Upper lobe of left lung (tissue), 6 donors: ENCODE measurements around the gene MYADM. TPM values are rescaled to one million over a fixed set of nuclear protein-coding genes. Genes with fewer than 3 reads are reported as not detected.

Experiments used
- ATAC-seq, 2 donors: fragments of 200-7000 bp; cut with Tn5 transposase; one replicate each; pipeline ENCODE4 v1.9.1; 2022; ENCODE audit warnings: mild to moderate bottlenecking in 2 of 2, moderate library complexity in 2 of 2; ENCODE audit not compliant: low FRiP score in 2 of 2
- DNase-seq, 2 donors: peaks; one replicate each; pipeline ENCODE4 v3.0.0-alpha.2; 2019 to 2020
- H3K27ac ChIP-seq, 4 donors: fragments of 200-600 bp; sonication (generic); one replicate each; pipeline ENCODE4 v1.5.1; 2016 to 2019
- H3K27me3 ChIP-seq, 4 donors: fragments of 200-600 bp; sonication (generic); one replicate each; pipeline ENCODE4 v1.5.1; 2017 to 2019
- H3K36me3 ChIP-seq, 4 donors: fragments of 200-600 bp; sonication (generic); one replicate each; pipeline ENCODE4 v1.5.1; 2016 to 2019
- H3K4me1 ChIP-seq, 4 donors: fragments of 200-600 bp; sonication (generic); one replicate each; pipeline ENCODE4 v1.5.1; 2018 to 2019
- H3K4me3 ChIP-seq, 4 donors: fragments of 200-600 bp; sonication (generic); one replicate each; pipeline ENCODE4 v1.5.1; 2017 to 2019; ENCODE audit warnings: mild to moderate bottlenecking in 2 of 4, moderate library complexity in 1 of 4
- H3K9me3 ChIP-seq, 4 donors: fragments of 200-600 bp; sonication (generic); one replicate each; pipeline ENCODE4 v1.5.1; 2018 to 2019
- CTCF ChIP-seq, 6 experiments: fragments of 450-650 bp in 4 of 6; fragments of 200-600 bp in 2 of 6; sonication (generic) in 2 of 6; IDR thresholded peaks; one replicate each; pipeline ENCODE4 v1.5.1; 2016 to 2019; ENCODE audit warnings: antibody characterized with exemption in 6 of 6
- EP300 ChIP-seq, 4 donors: sonication (generic); formaldehyde crosslinking; IDR thresholded peaks; one replicate each; pipeline ENCODE4 v1.5.1; 2017; ENCODE audit warnings: antibody characterized with exemption in 4 of 4, control low read depth in 2 of 4
- POLR2A ChIP-seq, 4 donors: fragments of 450-650 bp; IDR thresholded peaks; one replicate each; pipeline ENCODE4 v1.5.1; 2016 to 2017; ENCODE audit warnings: antibody characterized with exemption in 4 of 4, mild to moderate bottlenecking in 2 of 4
- POLR2AphosphoS5 ChIP-seq, 2 donors: sonication (generic); formaldehyde crosslinking; IDR thresholded peaks; one replicate each; pipeline ENCODE4 v1.5.1; 2017; ENCODE audit warnings: antibody characterized with exemption in 2 of 2
- WGBS, 2 donors: methylation state at CpG; one replicate each; pipeline ENCODE4 v1.1.5; 2017 to 2018; 5-methylcytosine and 5-hydroxymethylcytosine counted together
- total RNA-seq, 6 donors: library from RNA; depleted of rRNA in 4 of 6; stranded (reverse); fragments of >200 nt in 4 of 6; gene quantifications; one replicate each; pipeline versions ENCODE4 v1.1.0 to v1.2.1, GENCODE V29; 2016 to 2021
- donor health status: DM: no; HTN: no; CAD: no; lungs with moderate emphysema.
- donor health status: DM: no; HTN: yes; CAD: no; lungs with severe emphysema.

MYADM gene
- total RNA-seq, 6 donors from 2014 or later, result 31.4 to 312 (median 145) TPM

GRCh38 chr19:53865918-53866864, 1.5 kb upstream of the MYADM start:
- Histone ChIP-seq H3K36me3 (peaks cover 0 to 6% (median 2%) of the 10 kb centered on the region in 4 donors), H3K9me3 (no peaks in the 10 kb centered on the region), H3K4me1 (peaks cover 24 to 53% (median 39%) of the 10 kb centered on the region in 4 donors), H3K27ac (peak overlapping the region; percentile 91 to 98 (median 96)), H3K4me3 (peak overlapping the region; percentile 25 to 83 (median 66)), H3K27me3 (no peaks in the 10 kb centered on the region)
- ATAC-seq, result peak; percentile 41 to 72
- DNase-seq, result peak; percentile 72 to 96
- TF ChIP-seq POLR2AphosphoS5 (IDR thresholded peaks at IDR 0.05) (peak; percentile 41 to 73), POLR2A (IDR thresholded peaks at IDR 0.05) (peak in 2 of 4 donors; percentile 51 to 61), CTCF (IDR thresholded peaks at IDR 0.05) (peak in 1 of 6 experiments; percentile 31), EP300 (IDR thresholded peaks at IDR 0.05) (no peak)
- WGBS, 2 donors, result 5 to 7% methylated on average over 32 to 46 of the region's 50 CpGs

- Histone ChIP-seq H3K27ac (peak overlapping the region; percentile 91 to 98 (median 96)), H3K9me3 (no peaks in the 10 kb centered on the region), H3K4me1 (peaks cover 27 to 57% (median 42%) of the 10 kb centered on the region in 4 donors), H3K36me3 (peaks cover 0 to 10% (median 2%) of the 10 kb centered on the region in 4 donors), H3K27me3 (no peaks in the 10 kb centered on the region), H3K4me3 (peak overlapping the region; percentile 10 to 83 (median 66))
- ATAC-seq (no peak), DNase-seq (peak in 1 of 2 donors; percentile 75)
- TF ChIP-seq EP300 (IDR thresholded peaks at IDR 0.05), result no peak
- TF ChIP-seq POLR2A (IDR thresholded peaks at IDR 0.05), result no peak
- no peak for TF ChIP-seq POLR2AphosphoS5 (IDR thresholded peaks at IDR 0.05)
- TF ChIP-seq CTCF (IDR thresholded peaks at IDR 0.05), result no peak
- WGBS, 2 donors, result 46 to 59% methylated on average over 10 to 14 of the region's 14 CpGs
These were observed 838 bp upstream of the MYADM start for GRCh38 chr19:53866865-53867224.

DNA sequence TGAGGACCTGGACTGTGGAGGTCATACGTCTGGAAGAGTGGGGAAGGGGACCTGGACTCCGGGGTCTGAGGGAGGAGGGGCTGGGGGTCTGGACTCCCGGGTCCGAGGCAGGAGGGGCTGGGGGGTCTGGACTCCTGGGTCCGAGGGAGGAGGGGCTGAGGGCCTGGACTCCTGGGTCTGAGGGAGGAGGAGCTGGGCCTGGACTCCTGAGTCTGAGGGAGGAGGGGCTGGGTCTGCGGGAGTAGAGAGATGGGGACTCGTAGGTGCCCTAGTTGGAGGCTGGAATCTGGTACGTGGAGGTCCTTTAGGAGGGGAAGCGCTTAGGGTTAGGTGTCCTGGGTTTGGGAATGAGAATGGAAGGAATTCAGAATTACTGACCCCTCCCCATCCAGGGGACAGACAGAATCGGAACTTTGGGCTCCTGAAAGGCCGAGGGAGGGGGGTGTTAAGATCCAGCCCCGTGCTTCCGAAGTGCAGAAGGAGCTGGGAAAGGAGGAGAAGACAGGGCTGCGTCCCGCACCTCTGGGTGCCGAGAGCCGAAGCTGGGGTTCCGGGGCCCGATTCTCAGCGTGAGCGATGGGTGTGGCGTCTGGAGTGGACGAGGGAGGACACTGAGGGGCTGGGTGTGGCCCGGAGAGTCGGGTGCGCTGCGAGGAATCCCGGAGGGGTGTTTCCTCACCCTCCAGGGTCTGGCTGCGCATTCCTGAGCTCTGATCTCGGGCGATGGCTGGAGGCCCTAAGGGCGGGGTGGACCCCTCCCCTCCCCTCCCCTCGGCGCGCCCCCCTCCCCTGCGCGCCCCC, 608 bp downstream of the MYADM start:
- ATAC-seq (peak; percentile 32 to 47), DNase-seq (peak; percentile 66 to 89)
- Histone ChIP-seq H3K9me3 (no peaks in the 10 kb centered on the region), H3K27ac (peak overlapping the region; percentile 91 to 98 (median 96)), H3K4me3 (peak overlapping the region; percentile 60 to 95 (median 78)), H3K27me3 (no peaks in the 10 kb centered on the region), H3K4me1 (peaks cover 31 to 71% (median 47%) of the 10 kb centered on the region in 4 donors), H3K36me3 (peaks cover 0 to 24% (median 7%) of the 10 kb centered on the region in 4 donors)
- 0% methylated on average over 19 to 32 of the region's 37 CpGs for WGBS, 2 donors
- TF ChIP-seq EP300 (IDR thresholded peaks at IDR 0.05) (no peak), POLR2AphosphoS5 (IDR thresholded peaks at IDR 0.05) (peak in 1 of 2 donors; percentile 10)

- DNase-seq (peak; percentile 90 to 98), ATAC-seq (peak; percentile 54 to 77)
- Histone ChIP-seq H3K4me3 (peak overlapping the region; percentile 60 to 95 (median 78)), H3K4me1 (peaks cover 32 to 80% (median 47%) of the 10 kb centered on the region in 4 donors), H3K27me3 (no peaks in the 10 kb centered on the region), H3K9me3 (no peaks in the 10 kb centered on the region), H3K36me3 (peaks cover 4 to 33% (median 15%) of the 10 kb centered on the region in 4 donors), H3K27ac (peak overlapping the region; percentile 91 to 98 (median 96))
- WGBS, 2 donors, result 0 to 1% methylated on average over 1 to 19 of the region's 75 CpGs
- TF ChIP-seq EP300 (IDR thresholded peaks at IDR 0.05) (no peak), CTCF (IDR thresholded peaks at IDR 0.05) (peak; percentile 48 to 88 (median 67)), POLR2AphosphoS5 (IDR thresholded peaks at IDR 0.05) (peak; percentile 71 to 72), POLR2A (IDR thresholded peaks at IDR 0.05) (peak in 3 of 4 donors; percentile 35 to 67 (median 63))
These were observed 1.5 kb downstream of the MYADM start for GRCh38 chr19:53868892-53869804.
